Suprapubic skin (tissue), 3 donors: ENCODE results near the gene LTBR.

ENCODE experiments used
- POLR2A ChIP-seq, 2 donors: fragments of 450-650 bp; IDR thresholded peaks; one replicate each; pipeline ENCODE4 v1.6.1; 2017; ENCODE audit warnings: antibody characterized with exemption in 2 of 2, mild to moderate bottlenecking in 2 of 2, moderate library complexity in 2 of 2
- TF ChIP-seq, protein P1 (sequence below), 2 donors: fragments of 200-600 bp in 1 of 2; fragments of 450-650 bp in 1 of 2; sonication (generic) in 1 of 2; IDR thresholded peaks; one replicate each; pipeline ENCODE4 v1.5.1; 2016 to 2019; ENCODE audit warnings: antibody characterized with exemption in 2 of 2, mild to moderate bottlenecking in 1 of 2, moderate library complexity in 1 of 2

DNA sequence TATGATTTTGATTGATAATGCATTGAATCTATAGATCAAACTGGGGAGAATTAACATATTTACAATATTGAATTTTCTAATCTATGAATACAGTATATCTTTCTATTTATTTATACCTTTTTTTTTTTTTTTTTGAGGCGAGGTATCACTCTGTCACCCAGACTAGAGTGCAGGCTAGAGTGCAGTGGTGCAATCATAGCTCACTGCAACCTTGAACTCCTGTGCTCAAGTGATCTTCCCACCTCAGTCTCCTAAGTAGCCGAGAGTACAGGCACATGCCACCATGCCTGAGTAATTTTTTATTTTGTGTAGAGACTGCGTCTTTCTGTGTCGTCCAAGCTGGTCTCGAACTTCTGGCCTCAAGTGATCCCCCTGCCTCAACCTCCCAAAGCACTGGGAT lies 20.4 kb downstream of the LTBR start:
- TF ChIP-seq, protein P1, sequence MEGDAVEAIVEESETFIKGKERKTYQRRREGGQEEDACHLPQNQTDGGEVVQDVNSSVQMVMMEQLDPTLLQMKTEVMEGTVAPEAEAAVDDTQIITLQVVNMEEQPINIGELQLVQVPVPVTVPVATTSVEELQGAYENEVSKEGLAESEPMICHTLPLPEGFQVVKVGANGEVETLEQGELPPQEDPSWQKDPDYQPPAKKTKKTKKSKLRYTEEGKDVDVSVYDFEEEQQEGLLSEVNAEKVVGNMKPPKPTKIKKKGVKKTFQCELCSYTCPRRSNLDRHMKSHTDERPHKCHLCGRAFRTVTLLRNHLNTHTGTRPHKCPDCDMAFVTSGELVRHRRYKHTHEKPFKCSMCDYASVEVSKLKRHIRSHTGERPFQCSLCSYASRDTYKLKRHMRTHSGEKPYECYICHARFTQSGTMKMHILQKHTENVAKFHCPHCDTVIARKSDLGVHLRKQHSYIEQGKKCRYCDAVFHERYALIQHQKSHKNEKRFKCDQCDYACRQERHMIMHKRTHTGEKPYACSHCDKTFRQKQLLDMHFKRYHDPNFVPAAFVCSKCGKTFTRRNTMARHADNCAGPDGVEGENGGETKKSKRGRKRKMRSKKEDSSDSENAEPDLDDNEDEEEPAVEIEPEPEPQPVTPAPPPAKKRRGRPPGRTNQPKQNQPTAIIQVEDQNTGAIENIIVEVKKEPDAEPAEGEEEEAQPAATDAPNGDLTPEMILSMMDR (IDR thresholded peaks at IDR 0.05), result no peak
- no peak for TF ChIP-seq POLR2A (IDR thresholded peaks at IDR 0.05)
